HepG2 (cell line): ENCODE results near the gene RREB1.

Experiments
- CTCF ChIP-seq: sonication (generic); formaldehyde crosslinking; IDR thresholded peaks from 2 replicates; pipeline ENCODE4 v1.5.0; 2020; ENCODE audit warnings: mild to moderate bottlenecking, missing genetic modification reagents, moderate library complexity
- EP300 ChIP-seq, 3 experiments: sonication (generic) in 1 of 3; formaldehyde crosslinking in 1 of 3; IDR thresholded peaks; 2 replicates each; pipeline versions ENCODE4 v1.5.1 to v1.6.1; 2011 to 2020; ENCODE audit warnings: low read depth in 2 of 3, low read length in 2 of 3, borderline replicate concordance in 1 of 3, improper control_type of control experiment in 1 of 3, mild to moderate bottlenecking in 1 of 3, missing genetic modification reagents in 1 of 3, moderate library complexity in 1 of 3
- EZH2 ChIP-seq: conservative IDR thresholded peaks from 2 replicates; pipeline ENCODE4 v1.6.1; 2012; ENCODE audit warnings: mild to moderate bottlenecking, low read depth, low read length, moderate library complexity
- FIP1L1 ChIP-seq: fragments of 200-400 bp; formaldehyde crosslinking; IDR thresholded peaks from 2 replicates; pipeline ENCODE4 v1.6.1; 2018; ENCODE audit warnings: low read depth, mild to moderate bottlenecking, low read length, moderate library complexity, borderline replicate concordance; ENCODE audit not compliant: insufficient read depth
- FOXJ3 ChIP-seq: sonication (generic); formaldehyde crosslinking; IDR thresholded peaks from 2 replicates; pipeline ENCODE4 v1.4.0; 2020; ENCODE audit warnings: missing genetic modification reagents, mild to moderate bottlenecking, borderline replicate concordance
- NFRKB ChIP-seq: fragments of 450-650 bp; IDR thresholded peaks from 2 replicates; pipeline ENCODE4 v1.6.1; 2017
- PRDM4 ChIP-seq: sonication (generic); formaldehyde crosslinking; IDR thresholded peaks from 2 replicates; pipeline ENCODE4 v1.9.0; 2021; ENCODE audit warnings: missing genetic modification reagents, borderline replicate concordance
- RBM39 ChIP-seq: fragments of 200-400 bp; formaldehyde crosslinking; IDR thresholded peaks from one replicate; pipeline ENCODE4 v1.6.1; 2018; ENCODE audit warnings: antibody characterized with exemption, mild to moderate bottlenecking, low read depth, low read length; ENCODE audit not compliant: poor library complexity, severe bottlenecking
- REST ChIP-seq, 2 experiments: IDR thresholded peaks; 2 replicates each; pipeline ENCODE4 v1.6.1; 2011 to 2012; ENCODE audit warnings: low read length in 2 of 2, borderline replicate concordance in 1 of 2, low read depth in 1 of 2, mild to moderate bottlenecking in 1 of 2, moderate library complexity in 1 of 2
- SUZ12 ChIP-seq: fragments of 150-350 bp; IDR thresholded peaks from 2 replicates; pipeline ENCODE4 v1.6.1; 2014; ENCODE audit warnings: low read depth, low read length
- ZSCAN25 ChIP-seq: sonication (generic); formaldehyde crosslinking; IDR thresholded peaks from 2 replicates; pipeline ENCODE4 v1.8.0; 2022; ENCODE audit warnings: mild to moderate bottlenecking, missing genetic modification reagents

GRCh38 chr6:7165890-7166267 is 58.1 kb downstream of the RREB1 start:
- TF ChIP-seq RBM39: no peak
- no peak for TF ChIP-seq SUZ12
- no peak for TF ChIP-seq FOXJ3
- TF ChIP-seq EZH2: no peak
- no peak for TF ChIP-seq FIP1L1
- no peak for TF ChIP-seq PRDM4 (CRISPR knock-in tag)
- TF ChIP-seq EP300 (IDR thresholded peaks at IDR 0.05; ENCODE audit: low read depth in 2 of 2, low read length in 2 of 2): no peak
- TF ChIP-seq EP300 (CRISPR knock-in tag; IDR thresholded peaks at IDR 0.05; ENCODE audit: borderline replicate concordance): no peak
- TF ChIP-seq REST (IDR thresholded peaks at IDR 0.05; ENCODE audit: borderline replicate concordance in 1 of 2, low read depth in 1 of 2, low read length in 2 of 2): no peak
- TF ChIP-seq ZSCAN25: no peak
- TF ChIP-seq NFRKB: no peak
- TF ChIP-seq CTCF (CRISPR knock-in tag): no peak
